Colonic mucosa (tissue), 4 donors: ENCODE results near the gene FGF1. TPM values are rescaled to one million over a fixed set of nuclear protein-coding genes. Genes with fewer than 3 reads are reported as not detected.

ENCODE experiments used
- DNase-seq: peaks from one replicate; pipeline ENCODE4 v3.0.0-alpha.2; 2020
- H3K27ac ChIP-seq: fragments of 200-600 bp; one replicate; pipeline ENCODE4 v1.8.0; 2021
- H3K27me3 ChIP-seq: fragments of 200-600 bp; one replicate; pipeline ENCODE4 v1.8.0; 2021
- H3K36me3 ChIP-seq: fragments of 200-600 bp; one replicate; pipeline ENCODE4 v1.8.0; 2021
- H3K4me1 ChIP-seq: fragments of 200-600 bp; one replicate; pipeline ENCODE4 v1.8.0; 2021; ENCODE audit warnings: mild to moderate bottlenecking
- H3K4me3 ChIP-seq: fragments of 200-600 bp; one replicate; pipeline ENCODE4 v1.8.0; 2021
- H3K9ac ChIP-seq, 2 donors: one replicate each; pipeline ENCODE4 v1.7.0; 2013; ENCODE audit warnings: control low read depth in 2 of 2, low read depth in 2 of 2, low read length in 2 of 2
- H3K9me3 ChIP-seq: fragments of 200-600 bp; one replicate; pipeline ENCODE4 v1.8.0; 2021
- CTCF ChIP-seq: fragments of 200-600 bp; IDR thresholded peaks from one replicate; pipeline ENCODE4 v1.8.0; 2022; ENCODE audit warnings: antibody characterized with exemption, mild to moderate bottlenecking
- intact Hi-C: fragments of 100-400 bp; cut with DNase I; formaldehyde crosslinking; loops from one replicate; pipeline ENCODE4 v1.14.1; 2022
- total RNA-seq, 2 donors: library from RNA; stranded (reverse); fragmentation: NEBNext Ultra II Directional in 1 of 2; extraction: Animal tissue kit (Norgen Biotek cat#: 25700) in 1 of 2; gene quantifications; one replicate each; pipeline ENCODE4 v1.2.1, GENCODE V29; 2021
- donor health status: healthy.
- donor health status: DM: no; HTN: no; CAD: no.
- donor health status: DM: no; HTN: no; CAD: no.

The FGF1 gene
- under 1 TPM in 1 of 2 donors, not detected in 1; 0.90 TPM for total RNA-seq

GRCh38 chr5:142685418-142686209 is at the start of gene FGF1:
Gene FGF1 (minus strand): TSS chr5:142686090. CDS start chr5:142614127, 71,963 bp downstream.
- H3K4me3 ChIP-seq: no peak within 1 kb of the TSS
- no peak within 1 kb of the TSS for H3K27ac ChIP-seq
- H3K4me1 ChIP-seq: no peaks in the 10 kb centered on the region
- no peaks in the 10 kb centered on the region for H3K27me3 ChIP-seq
- H3K9me3 ChIP-seq: no peaks in the 10 kb centered on the region
- no peak for DNase-seq
- H3K9ac ChIP-seq: no peak within 1 kb of the TSS
- intact Hi-C loops: no loop called here
- H3K36me3 ChIP-seq: no peaks in the 10 kb centered on the region
- TF ChIP-seq CTCF: no peak

- Histone ChIP-seq H3K27me3 (no peaks in the 10 kb centered on the region), H3K4me1 (no peaks in the 10 kb centered on the region), H3K36me3 (no peaks in the 10 kb centered on the region), H3K9ac (no peak overlapping the region), H3K27ac (no peak overlapping the region), H3K9me3 (no peaks in the 10 kb centered on the region), H3K4me3 (no peak overlapping the region)
- DNase-seq: no peak
- no peak for TF ChIP-seq CTCF
- intact Hi-C loops: no loop called here
Observed at GRCh38 chr5:142727735-142728047, 41.8 kb upstream of the FGF1 start.

GRCh38 chr5:142726188-142726731 is 40.4 kb upstream of the FGF1 start:
- intact Hi-C loops: no loop called here
- H3K27ac ChIP-seq: no peak overlapping the region

GRCh38 chr5:142725231-142726187 is 39.6 kb upstream of the FGF1 start:
- Histone ChIP-seq H3K4me1 (no peaks in the 10 kb centered on the region), H3K27ac (no peak overlapping the region), H3K36me3 (no peaks in the 10 kb centered on the region), H3K9me3 (no peaks in the 10 kb centered on the region), H3K27me3 (no peaks in the 10 kb centered on the region), H3K4me3 (no peak overlapping the region), H3K9ac (no peak overlapping the region)
- DNase-seq: no peak
- no peak for TF ChIP-seq CTCF
- intact Hi-C loops: no loop called here

More at GRCh38 chr5:142726188-142726731, 40.4 kb upstream of the FGF1 start:
- Histone ChIP-seq H3K4me1 (no peaks in the 10 kb centered on the region), H3K9me3 (no peaks in the 10 kb centered on the region), H3K4me3 (no peak overlapping the region), H3K36me3 (no peaks in the 10 kb centered on the region), H3K9ac (no peak overlapping the region), H3K27me3 (no peaks in the 10 kb centered on the region)
- no peak for TF ChIP-seq CTCF
- no peak for DNase-seq

GRCh38 chr5:142724821-142725220 is 38.9 kb upstream of the FGF1 start:
- DNase-seq: no peak
- Histone ChIP-seq H3K36me3 (no peaks in the 10 kb centered on the region), H3K9ac (no peak overlapping the region), H3K27ac (no peak overlapping the region), H3K4me1 (no peaks in the 10 kb centered on the region), H3K4me3 (no peak overlapping the region), H3K27me3 (no peaks in the 10 kb centered on the region), H3K9me3 (no peaks in the 10 kb centered on the region)
- intact Hi-C loops: no loop called here
- TF ChIP-seq CTCF: no peak
